AG09319 (cell line): ENCODE data around the gene CPNE2.

Source experiments
- DNase-seq: peaks from one replicate; pipeline ENCODE4 v3.0.0-alpha.2; 2010; ENCODE audit warnings: low read depth; ENCODE audit errors: extremely low read depth
- TF ChIP-seq, protein P1 (sequence below): IDR thresholded peaks from 2 replicates; pipeline ENCODE4 v1.5.1; 2011; ENCODE audit warnings: low read depth, mild to moderate bottlenecking, inconsistent platforms, low read length, moderate library complexity

The CPNE2 gene

DNA sequence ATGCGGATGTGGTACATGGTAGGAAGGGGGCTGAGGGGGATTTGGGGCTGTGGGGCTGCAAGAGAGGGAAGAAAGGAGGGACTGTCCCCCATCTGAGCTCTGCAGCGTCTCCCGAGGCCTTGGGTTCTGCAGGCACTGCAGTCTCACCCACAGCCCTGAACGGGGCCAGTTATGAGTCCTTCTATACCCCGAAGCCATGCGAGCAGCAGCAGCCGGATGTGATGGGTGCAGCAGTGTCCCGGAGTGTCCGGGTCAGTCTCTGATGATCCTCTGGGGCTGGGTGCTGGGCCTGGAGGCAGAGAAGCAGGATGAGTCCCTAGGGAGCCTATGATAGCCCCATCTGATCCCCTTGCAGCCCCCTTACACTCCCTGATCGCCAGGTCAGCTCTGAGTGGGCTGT lies 41.5 kb downstream of the CPNE2 start:
- DNase-seq: no peak
- TF ChIP-seq, protein P1, sequence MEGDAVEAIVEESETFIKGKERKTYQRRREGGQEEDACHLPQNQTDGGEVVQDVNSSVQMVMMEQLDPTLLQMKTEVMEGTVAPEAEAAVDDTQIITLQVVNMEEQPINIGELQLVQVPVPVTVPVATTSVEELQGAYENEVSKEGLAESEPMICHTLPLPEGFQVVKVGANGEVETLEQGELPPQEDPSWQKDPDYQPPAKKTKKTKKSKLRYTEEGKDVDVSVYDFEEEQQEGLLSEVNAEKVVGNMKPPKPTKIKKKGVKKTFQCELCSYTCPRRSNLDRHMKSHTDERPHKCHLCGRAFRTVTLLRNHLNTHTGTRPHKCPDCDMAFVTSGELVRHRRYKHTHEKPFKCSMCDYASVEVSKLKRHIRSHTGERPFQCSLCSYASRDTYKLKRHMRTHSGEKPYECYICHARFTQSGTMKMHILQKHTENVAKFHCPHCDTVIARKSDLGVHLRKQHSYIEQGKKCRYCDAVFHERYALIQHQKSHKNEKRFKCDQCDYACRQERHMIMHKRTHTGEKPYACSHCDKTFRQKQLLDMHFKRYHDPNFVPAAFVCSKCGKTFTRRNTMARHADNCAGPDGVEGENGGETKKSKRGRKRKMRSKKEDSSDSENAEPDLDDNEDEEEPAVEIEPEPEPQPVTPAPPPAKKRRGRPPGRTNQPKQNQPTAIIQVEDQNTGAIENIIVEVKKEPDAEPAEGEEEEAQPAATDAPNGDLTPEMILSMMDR: no peak

DNA sequence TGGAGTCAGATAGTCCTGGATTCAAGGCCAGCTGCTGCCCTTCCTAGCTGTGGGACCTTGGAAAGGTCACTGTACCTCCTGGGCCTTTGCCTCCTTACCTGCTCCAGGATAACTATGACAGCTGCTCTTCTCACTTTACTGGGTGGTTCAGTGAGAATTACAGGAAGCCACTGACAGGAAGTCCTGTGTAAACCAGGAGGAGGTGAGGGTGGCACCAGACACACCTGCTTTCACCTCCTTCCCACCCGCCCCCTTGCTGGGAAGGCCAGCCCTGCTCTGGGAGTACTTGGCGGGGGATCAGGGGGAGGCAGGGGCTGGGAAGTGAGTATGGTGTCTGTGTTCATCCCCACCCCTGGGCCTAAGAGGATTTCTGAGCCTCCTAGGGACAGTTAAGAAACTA lies 42.6 kb downstream of the CPNE2 start:
- TF ChIP-seq, protein P1: no peak
- DNase-seq: no peak

DNA sequence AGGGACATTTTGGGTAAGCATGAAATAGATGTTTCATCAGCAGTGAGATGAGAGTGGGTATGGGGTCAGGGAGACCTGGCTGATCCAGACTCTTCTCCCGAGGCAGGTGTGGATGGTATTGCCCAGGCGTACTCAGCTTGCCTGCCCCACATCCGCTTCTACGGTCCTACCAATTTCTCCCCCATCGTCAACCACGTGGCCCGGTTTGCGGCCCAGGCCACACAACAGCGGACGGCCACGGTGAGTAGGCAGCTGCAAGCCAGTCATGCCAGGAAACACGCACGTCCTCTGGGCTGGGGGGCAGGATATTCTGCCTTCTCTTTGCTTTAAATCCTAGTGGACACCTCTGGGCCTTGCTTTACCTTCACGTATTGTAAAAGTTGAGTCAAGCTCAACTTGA lies 44.7 kb downstream of the CPNE2 start:
- TF ChIP-seq, protein P1: no peak
- DNase-seq: no peak

DNA sequence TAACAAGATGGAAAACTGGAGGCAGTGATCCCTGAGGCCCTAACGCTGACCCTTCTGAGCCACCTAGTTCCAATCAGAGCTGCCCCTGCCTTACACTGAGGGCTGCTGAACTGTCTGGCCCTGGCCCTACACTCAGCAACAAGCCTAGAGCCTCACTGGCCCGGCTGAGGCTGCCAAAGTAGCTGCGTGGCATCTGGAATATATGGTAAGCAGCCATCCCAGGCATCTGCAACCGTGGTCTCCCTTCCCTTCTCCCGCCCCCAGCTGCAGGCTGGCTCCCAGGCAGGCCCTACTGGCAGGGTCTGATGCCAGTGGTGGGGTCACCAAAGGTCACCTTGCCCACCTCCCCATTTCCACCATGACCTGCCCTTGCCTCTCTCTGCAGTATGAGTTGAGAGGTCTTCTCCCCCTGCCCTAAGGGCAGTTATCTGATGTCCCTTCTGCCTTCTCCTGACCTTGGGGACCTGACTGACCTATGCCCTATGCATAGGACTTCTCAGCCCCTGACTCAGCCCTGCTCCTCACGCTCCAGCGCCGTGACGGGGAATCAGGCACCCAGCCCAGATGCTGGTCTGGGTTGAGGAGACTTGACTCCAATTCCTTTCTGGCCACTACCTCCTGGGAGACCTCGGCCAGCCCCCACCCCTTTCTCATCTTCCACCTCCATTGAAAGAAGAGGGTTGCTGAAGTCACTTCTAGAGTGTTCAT lies 45.3 kb downstream of the CPNE2 start:
- DNase-seq: no peak
- TF ChIP-seq, protein P1: no peak

DNA sequence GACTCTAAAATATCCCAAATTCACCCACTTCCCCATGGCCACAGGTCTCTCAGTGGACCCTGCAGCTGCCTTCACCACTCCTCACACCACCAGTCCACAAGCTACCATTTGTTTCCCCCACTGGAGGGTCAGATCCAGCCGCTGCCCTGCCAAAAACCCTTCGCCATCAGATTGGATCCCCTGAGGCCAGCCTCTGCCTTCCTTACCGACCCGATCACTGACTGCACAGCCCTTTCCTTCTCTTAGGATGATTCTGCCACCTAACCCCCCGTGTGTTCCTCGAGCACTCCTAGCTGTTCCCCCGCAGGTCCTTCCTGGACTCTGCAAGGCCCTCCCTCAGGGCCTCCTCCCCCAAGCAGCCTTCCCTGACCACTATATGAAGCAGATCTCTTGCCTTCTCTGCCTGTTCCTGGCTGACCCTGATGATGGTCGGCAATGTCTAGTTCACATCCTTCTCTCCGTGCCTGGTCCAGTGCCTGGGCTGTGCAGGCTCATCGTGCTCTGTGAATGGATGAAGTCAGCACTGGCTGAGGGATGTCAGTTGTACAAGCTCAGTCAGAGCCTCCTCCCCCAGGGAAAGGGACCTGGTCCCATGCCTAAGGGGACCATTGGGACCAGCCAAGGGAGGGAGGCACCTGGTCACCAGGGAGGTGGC lies 46.0 kb downstream of the CPNE2 start:
- TF ChIP-seq, protein P1: no peak
- DNase-seq: no peak

DNA sequence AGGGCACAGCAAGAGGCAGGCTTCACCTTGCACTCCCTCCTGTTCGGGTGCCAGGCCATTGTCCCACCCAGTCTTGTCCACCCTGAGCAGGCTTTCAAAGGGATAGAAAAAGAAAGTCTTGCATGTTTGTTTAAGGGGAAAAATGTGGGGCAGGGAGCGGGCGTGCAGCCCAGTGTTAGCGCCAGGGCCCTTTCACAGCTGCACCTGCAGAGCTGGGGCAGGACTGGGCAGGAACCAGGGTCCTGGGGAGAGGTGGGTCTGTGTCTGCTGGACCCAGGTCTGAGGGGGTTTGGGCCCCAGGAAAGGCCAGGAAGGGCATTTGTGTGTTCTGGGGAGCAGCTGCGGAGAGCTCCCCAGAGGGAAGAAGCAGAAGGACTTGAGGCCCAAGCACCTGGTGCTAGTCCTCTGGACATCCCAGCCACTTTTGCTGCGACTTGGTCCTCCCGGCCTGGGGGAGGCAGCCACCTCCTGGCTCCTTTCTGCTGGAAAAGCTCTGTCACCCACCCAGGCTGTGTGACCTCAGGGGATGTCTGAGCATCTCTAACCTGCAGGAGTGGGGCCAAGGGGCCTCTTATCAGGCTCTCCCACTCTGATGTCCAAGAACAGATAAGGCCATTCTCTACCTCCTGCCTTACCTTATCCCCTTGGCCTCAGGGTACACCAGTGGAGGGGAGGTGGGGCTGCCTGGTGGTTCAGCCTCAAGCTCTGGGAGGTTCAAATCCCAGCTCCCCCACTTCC lies 48.7 kb downstream of the CPNE2 start:
- DNase-seq: no peak
- TF ChIP-seq, protein P1: no peak
